Measurements from ENCODE around the gene ZNF789.
"Not testable (repeated sequence)": the region's sequence is repeated elsewhere in the genome, so short reads cannot be mapped to it uniquely, and the experiment has no call there.

The ZNF789 gene

GRCh38 chr7:99472561-99473314 lies at the start of gene ZNF789:
Gene ZNF789 (plus strand): TSS chr7:99472890. CDS start chr7:99476457, 3,567 bp downstream.
- Histone ChIP-seq H3K4me1 (ENCODE audit: insufficient read depth, low read length) (peaks cover 10% of the 10 kb centered on the region), H3K4me3 (ENCODE audit: low read depth in 1 of 2, low read length in 2 of 2) (peak within 1 kb of the TSS; percentile 70 to 92), H3K36me3 (ENCODE audit: insufficient read depth, low read length) (peaks cover 6% of the 10 kb centered on the region), H3K27me3 (ENCODE audit: control insufficient read depth in 1 of 2, insufficient read depth in 2 of 2, low read length in 2 of 2) (no peaks in the 10 kb centered on the region), H3K9me3 (ENCODE audit: low read length) (no peaks in the 10 kb centered on the region), H3K9ac (ENCODE audit: low read length) (peak within 1 kb of the TSS; percentile 68), H3K27ac (ENCODE audit: low read depth, low read length) (peak within 1 kb of the TSS; percentile 76)

- Histone ChIP-seq H3K36me3 (ENCODE audit: insufficient read depth, low read length) (peaks cover 40% of the 10 kb centered on the region), H3K4me1 (ENCODE audit: insufficient read depth, low read length) (no peaks in the 10 kb centered on the region), H3K9me3 (ENCODE audit: low read length) (no peaks in the 10 kb centered on the region), H3K27ac (ENCODE audit: low read depth, low read length) (no peak overlapping the region), H3K9ac (ENCODE audit: low read length) (no peak overlapping the region), H3K4me3 (ENCODE audit: low read depth in 1 of 2, low read length in 2 of 2) (no peak overlapping the region), H3K27me3 (ENCODE audit: control insufficient read depth in 1 of 2, insufficient read depth in 2 of 2, low read length in 2 of 2) (no peaks in the 10 kb centered on the region)
Measured at GRCh38 chr7:99424932-99425730, 47.6 kb upstream of the ZNF789 start.

GRCh38 chr7:99428972-99429566 lies 43.6 kb upstream of the ZNF789 start:
- Histone ChIP-seq H3K4me3 (ENCODE audit: low read depth in 1 of 2, low read length in 2 of 2) (no peak overlapping the region), H3K27ac (ENCODE audit: low read depth, low read length) (no peak overlapping the region), H3K9ac (ENCODE audit: low read length) (no peak overlapping the region), H3K36me3 (ENCODE audit: insufficient read depth, low read length) (peaks cover 39% of the 10 kb centered on the region), H3K27me3 (ENCODE audit: control insufficient read depth in 1 of 2, insufficient read depth in 2 of 2, low read length in 2 of 2) (no peaks in the 10 kb centered on the region), H3K9me3 (ENCODE audit: low read length) (no peaks in the 10 kb centered on the region), H3K4me1 (ENCODE audit: insufficient read depth, low read length) (no peaks in the 10 kb centered on the region)

- Histone ChIP-seq H3K27me3 (ENCODE audit: control insufficient read depth in 1 of 2, insufficient read depth in 2 of 2, low read length in 2 of 2) (no peaks in the 10 kb centered on the region), H3K36me3 (ENCODE audit: insufficient read depth, low read length) (peaks cover 33% of the 10 kb centered on the region), H3K4me3 (ENCODE audit: low read depth in 1 of 2, low read length in 2 of 2) (no peak overlapping the region), H3K9ac (ENCODE audit: low read length) (no peak overlapping the region), H3K27ac (ENCODE audit: low read depth, low read length) (no peak overlapping the region), H3K9me3 (ENCODE audit: low read length) (no peaks in the 10 kb centered on the region), H3K4me1 (ENCODE audit: insufficient read depth, low read length) (no peaks in the 10 kb centered on the region)
Measured at GRCh38 chr7:99429756-99430155, 42.9 kb upstream of the ZNF789 start.

GRCh38 chr7:99431756-99432540 lies 40.7 kb upstream of the ZNF789 start:
- not testable (repeated sequence) for H3K9ac ChIP-seq (ENCODE audit: low read length); H3K27me3 ChIP-seq (ENCODE audit: control insufficient read depth in 1 of 2, insufficient read depth in 2 of 2, low read length in 2 of 2); H3K4me3 ChIP-seq (ENCODE audit: low read depth in 1 of 2, low read length in 2 of 2); H3K4me1 ChIP-seq (ENCODE audit: insufficient read depth, low read length); H3K9me3 ChIP-seq (ENCODE audit: low read length); H3K27ac ChIP-seq (ENCODE audit: low read depth, low read length)
- peaks cover 31% of the 10 kb centered on the region for H3K36me3 ChIP-seq (ENCODE audit: insufficient read depth, low read length)

- Histone ChIP-seq H3K27ac (ENCODE audit: low read depth, low read length) (no peak overlapping the region), H3K4me3 (ENCODE audit: low read depth in 1 of 2, low read length in 2 of 2) (no peak overlapping the region), H3K27me3 (ENCODE audit: control insufficient read depth in 1 of 2, insufficient read depth in 2 of 2, low read length in 2 of 2) (no peaks in the 10 kb centered on the region), H3K36me3 (ENCODE audit: insufficient read depth, low read length) (peaks cover 31% of the 10 kb centered on the region), H3K9me3 (ENCODE audit: low read length) (no peaks in the 10 kb centered on the region), H3K9ac (ENCODE audit: low read length) (no peak overlapping the region), H3K4me1 (ENCODE audit: insufficient read depth, low read length) (peaks cover 5% of the 10 kb centered on the region)
Measured at GRCh38 chr7:99433158-99433557, 39.5 kb upstream of the ZNF789 start.

- Histone ChIP-seq H3K36me3 (ENCODE audit: insufficient read depth, low read length) (peaks cover 4% of the 10 kb centered on the region), H3K9me3 (ENCODE audit: low read length) (no peaks in the 10 kb centered on the region), H3K27me3 (ENCODE audit: control insufficient read depth in 1 of 2, insufficient read depth in 2 of 2, low read length in 2 of 2) (no peaks in the 10 kb centered on the region), H3K4me3 (ENCODE audit: low read depth in 1 of 2, low read length in 2 of 2) (peak overlapping the region; percentile 75 to 97), H3K4me1 (ENCODE audit: insufficient read depth, low read length) (peaks cover 20% of the 10 kb centered on the region), H3K9ac (ENCODE audit: low read length) (peak overlapping the region; percentile 65), H3K27ac (ENCODE audit: low read depth, low read length) (peak overlapping the region; percentile 81)
Measured at GRCh38 chr7:99437946-99438572, 34.6 kb upstream of the ZNF789 start.

- H3K27ac ChIP-seq (ENCODE audit: low read depth, low read length) = peak within 1 kb of the TSS; percentile 81
- H3K4me1 ChIP-seq (ENCODE audit: insufficient read depth, low read length) = peaks cover 20% of the 10 kb centered on the region
- peak within 1 kb of the TSS; percentile 84 for H3K9ac ChIP-seq (ENCODE audit: low read length)
- H3K36me3 ChIP-seq (ENCODE audit: insufficient read depth, low read length) = peaks cover 6% of the 10 kb centered on the region
- peak within 1 kb of the TSS; percentile 75 to 97 for H3K4me3 ChIP-seq (ENCODE audit: low read depth in 1 of 2, low read length in 2 of 2)
- H3K27me3 ChIP-seq (ENCODE audit: control insufficient read depth in 1 of 2, insufficient read depth in 2 of 2, low read length in 2 of 2) = no peaks in the 10 kb centered on the region
- no peaks in the 10 kb centered on the region for H3K9me3 ChIP-seq (ENCODE audit: low read length)
Measured at GRCh38 chr7:99438573-99439480, 33.9 kb upstream of the ZNF789 start, which contains the start of the genes CPSF4 and PTCD1. Gene CPSF4 (plus strand): TSS chr7:99438943. CDS start chr7:99439083, 140 bp downstream. Gene PTCD1 (minus strand): TSS chr7:99438798. CDS start chr7:99435242, 3,556 bp downstream.

GRCh38 chr7:99440195-99440594 lies 32.5 kb upstream of the ZNF789 start:
- no peaks in the 10 kb centered on the region for H3K9me3 ChIP-seq (ENCODE audit: low read length)
- peak overlapping the region in 1 of 2 donors; percentile 97 for H3K4me3 ChIP-seq (ENCODE audit: low read depth in 1 of 2, low read length in 2 of 2)
- H3K36me3 ChIP-seq (ENCODE audit: insufficient read depth, low read length) = peaks cover 14% of the 10 kb centered on the region
- peaks cover 20% of the 10 kb centered on the region for H3K4me1 ChIP-seq (ENCODE audit: insufficient read depth, low read length)
- H3K27ac ChIP-seq (ENCODE audit: low read depth, low read length) = peak overlapping the region; percentile 10
- peak overlapping the region; percentile 84 for H3K9ac ChIP-seq (ENCODE audit: low read length)
- H3K27me3 ChIP-seq (ENCODE audit: control insufficient read depth in 1 of 2, insufficient read depth in 2 of 2, low read length in 2 of 2) = no peaks in the 10 kb centered on the region

- Histone ChIP-seq H3K4me1 (ENCODE audit: insufficient read depth, low read length) (peaks cover 3% of the 10 kb centered on the region), H3K4me3 (ENCODE audit: low read depth in 1 of 2, low read length in 2 of 2) (no peak overlapping the region), H3K27ac (ENCODE audit: low read depth, low read length) (no peak overlapping the region), H3K9me3 (ENCODE audit: low read length) (no peaks in the 10 kb centered on the region), H3K9ac (ENCODE audit: low read length) (no peak overlapping the region), H3K36me3 (ENCODE audit: insufficient read depth, low read length) (peaks cover 65% of the 10 kb centered on the region), H3K27me3 (ENCODE audit: control insufficient read depth in 1 of 2, insufficient read depth in 2 of 2, low read length in 2 of 2) (no peaks in the 10 kb centered on the region)
Measured at GRCh38 chr7:99446096-99446495, 26.6 kb upstream of the ZNF789 start.
